Right lobe of liver (tissue), 4 donors: ENCODE data around the gene WDR20.

Experiments used
- CTCF ChIP-seq, 4 donors: fragments of 200-600 bp in 3 of 4; fragments of 450-650 bp in 1 of 4; IDR thresholded peaks; one replicate each; pipeline versions ENCODE4 v1.5.1 to v1.8.0; 2016 to 2022; ENCODE audit warnings: antibody characterized with exemption in 4 of 4, mild to moderate bottlenecking in 2 of 4
- POLR2A ChIP-seq: fragments of 450-650 bp; IDR thresholded peaks from one replicate; pipeline ENCODE4 v1.6.1; 2017; ENCODE audit warnings: antibody characterized with exemption, mild to moderate bottlenecking
- donor health status: DM: no; HTN: no; CAD: no.
- donor health status: DM: no; HTN: no; CAD: no.
- donor health status: DM: no; HTN: yes; CAD: no.

GRCh38 chr14:102238766-102239165 lies 99.1 kb downstream of the WDR20 start:
- TF ChIP-seq CTCF (IDR thresholded peaks at IDR 0.05) (no peak), POLR2A (no peak)
